PC-3 (cell line): ENCODE data around the gene TAMM41. TPM values are rescaled to one million over a fixed set of nuclear protein-coding genes. Genes with fewer than 3 reads are reported as not detected.

ENCODE experiments used
- ATAC-seq: fragments of 200-7000 bp; cut with Tn5 transposase; 2 replicates; pipeline ENCODE4 v1.9.1; 2020; ENCODE audit warnings: mild to moderate bottlenecking, moderate library complexity
- BruUV-seq: library from RNA; stranded (reverse); fragments of 400-500 nt; replicated peaks from 2 replicates; lab custom pipeline; 2021; lab: Mats Ljungman, UMichigan
- CTCF ChIA-PET: fragments of 300-600 bp; sonication (Branson Sonifier 250); formaldehyde crosslinking; loops from one replicate; lab custom pipeline; 2022; ENCODE audit warnings: antibody characterized with exemption; lab: Charles Lee
- POLR2A ChIA-PET: fragments of 300-600 bp; sonication (Branson Sonifier 250); formaldehyde crosslinking; loops from one replicate; lab custom pipeline; 2022; ENCODE audit warnings: antibody characterized with exemption; ENCODE audit not compliant: unreplicated experiment; lab: Charles Lee
- DNase-seq: peaks from one replicate; pipeline ENCODE4 v3.0.0-alpha.2; 2015
- H2AFZ ChIP-seq: fragments of 300-600 bp; sonication (generic); 2 replicates; pipeline ENCODE4 v1.6.0; 2016; ENCODE audit warnings: antibody characterized with exemption, low read length
- H3F3A ChIP-seq: fragments of 300-600 bp; sonication (generic); one replicate; pipeline ENCODE4 v1.6.0; 2017; ENCODE audit warnings: antibody characterized with exemption, low read length, control low read depth, mild to moderate bottlenecking; ENCODE audit not compliant: unreplicated experiment
- H3K27ac ChIP-seq: fragments of 300-600 bp; sonication (generic); 2 replicates; pipeline ENCODE4 v1.5.1; 2016; ENCODE audit warnings: mild to moderate bottlenecking, low read length
- H3K27me3 ChIP-seq: fragments of 300-600 bp; sonication (generic); 2 replicates; pipeline ENCODE4 v1.6.1; 2016; ENCODE audit warnings: low read length, mixed read lengths
- H3K36me3 ChIP-seq: fragments of 300-600 bp; sonication (generic); 2 replicates; pipeline ENCODE4 v1.6.1; 2016; ENCODE audit warnings: low read depth, mixed run types, low read length, mixed read lengths
- H3K4me1 ChIP-seq: fragments of 300-600 bp; sonication (generic); 2 replicates; pipeline ENCODE4 v1.5.1; 2016; ENCODE audit warnings: low read length; ENCODE audit not compliant: insufficient read depth
- H3K4me2 ChIP-seq: fragments of 300-600 bp; sonication (generic); 2 replicates; pipeline ENCODE4 v1.6.0; 2016; ENCODE audit warnings: low read length
- H3K4me3 ChIP-seq: fragments of 300-600 bp; sonication (generic); 2 replicates; pipeline ENCODE4 v1.5.1; 2016; ENCODE audit warnings: mild to moderate bottlenecking, low read length, mixed read lengths
- H3K79me2 ChIP-seq: fragments of 300-600 bp; sonication (generic); 2 replicates; pipeline ENCODE4 v1.6.1; 2017; ENCODE audit warnings: low read length, mixed read lengths
- H3K9ac ChIP-seq: fragments of 300-600 bp; sonication (generic); 2 replicates; pipeline ENCODE4 v1.6.0; 2016; ENCODE audit warnings: mild to moderate bottlenecking, low read length
- H3K9me2 ChIP-seq: fragments of 300-600 bp; sonication (generic); replicated peaks from 2 replicates; pipeline ENCODE4 v1.6.1; 2016; ENCODE audit warnings: mixed run types, low read length, mixed read lengths
- H3K9me3 ChIP-seq: fragments of 300-600 bp; sonication (generic); 2 replicates; pipeline ENCODE4 v1.6.1; 2016; ENCODE audit warnings: low read length, mixed read lengths
- H4K20me1 ChIP-seq: fragments of 300-600 bp; sonication (generic); 2 replicates; pipeline ENCODE4 v1.6.1; 2016; ENCODE audit warnings: low read length, mixed read lengths
- EZH2 ChIP-seq: fragments of 300-600 bp; sonication (generic); IDR thresholded peaks from one replicate; pipeline ENCODE4 v1.6.1; 2017; ENCODE audit warnings: antibody characterized with exemption, mild to moderate bottlenecking, low read length; ENCODE audit not compliant: unreplicated experiment
- EZH2phosphoT487 ChIP-seq: fragments of 300-600 bp; sonication (generic); IDR thresholded peaks from 2 replicates; pipeline ENCODE4 v1.6.1; 2018; ENCODE audit warnings: mild to moderate bottlenecking, antibody characterized with exemption, low read length, borderline replicate concordance
- intact Hi-C: fragments of 100-400 bp; cut with micrococcal nuclease; formaldehyde crosslinking; loops from 2 replicates; pipeline ENCODE4 v1.9.0; 2023
- total RNA-seq: library from RNA; depleted of rRNA; stranded (reverse); fragments of >200 nt; gene quantifications from 2 replicates; pipeline ENCODE4 v1.2.3, GENCODE V29; 2014
- TF ChIP-seq, protein P1 (sequence below): fragments of 300-600 bp; sonication (generic); conservative IDR thresholded peaks from 2 replicates; pipeline ENCODE4 v1.5.1; 2017; ENCODE audit warnings: antibody characterized with exemption, low read depth, mild to moderate bottlenecking, low read length

TAMM41 gene
- total RNA-seq, 1 experiment from 2014 or later: 10.5 TPM

DNA sequence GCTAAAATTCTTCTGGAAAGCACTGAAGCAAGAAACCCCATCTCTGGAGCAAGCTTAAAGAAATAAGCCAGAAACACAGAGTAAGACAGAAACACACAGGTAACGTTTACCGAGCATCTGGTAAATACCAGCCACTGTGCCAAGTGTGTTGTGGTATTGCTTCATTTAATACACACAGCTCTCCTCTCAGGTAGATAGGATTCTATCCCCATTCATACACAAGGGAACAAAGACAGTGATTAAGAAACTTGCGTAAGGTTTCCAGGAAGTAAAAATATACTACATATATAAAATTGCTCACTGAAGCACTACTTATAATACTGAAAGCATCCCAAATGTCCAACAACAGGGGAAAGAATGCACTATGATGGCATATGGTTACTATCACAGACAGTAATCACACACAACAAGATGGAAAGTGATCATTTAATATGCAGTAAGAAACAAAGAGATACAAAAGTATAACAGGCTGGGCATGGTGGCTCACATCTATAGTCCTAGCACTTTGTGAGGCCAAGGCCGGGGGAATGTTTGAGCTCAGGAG is 27.5 kb downstream of the TAMM41 start:
- no TSS peak for BruUV-seq
- Histone ChIP-seq H3K27ac (no peak overlapping the region), H3K27me3 (no peaks in the 10 kb centered on the region), H2AFZ (no peak overlapping the region), H3K9me3 (no peaks in the 10 kb centered on the region), H3K4me2 (no peak overlapping the region), H3K36me3 (peaks cover 8% of the 10 kb centered on the region; the same call in 1 of the 2 replicates), H3K4me3 (no peak overlapping the region), H3K9me2 (no peaks in the 10 kb centered on the region), H3K9ac (no peak overlapping the region), H3K79me2 (no peaks in the 10 kb centered on the region), H3F3A (no peaks in the 10 kb centered on the region), H3K4me1 (peaks cover 4% of the 10 kb centered on the region; the same call in 1 of the 2 replicates), H4K20me1 (no peaks in the 10 kb centered on the region)
- no peak for ATAC-seq
- CTCF ChIA-PET: no interaction called here
- POLR2A ChIA-PET: no interaction called here
- intact Hi-C loops: no loop called here
- DNase-seq: peak; percentile 26
- TF ChIP-seq, protein P1, sequence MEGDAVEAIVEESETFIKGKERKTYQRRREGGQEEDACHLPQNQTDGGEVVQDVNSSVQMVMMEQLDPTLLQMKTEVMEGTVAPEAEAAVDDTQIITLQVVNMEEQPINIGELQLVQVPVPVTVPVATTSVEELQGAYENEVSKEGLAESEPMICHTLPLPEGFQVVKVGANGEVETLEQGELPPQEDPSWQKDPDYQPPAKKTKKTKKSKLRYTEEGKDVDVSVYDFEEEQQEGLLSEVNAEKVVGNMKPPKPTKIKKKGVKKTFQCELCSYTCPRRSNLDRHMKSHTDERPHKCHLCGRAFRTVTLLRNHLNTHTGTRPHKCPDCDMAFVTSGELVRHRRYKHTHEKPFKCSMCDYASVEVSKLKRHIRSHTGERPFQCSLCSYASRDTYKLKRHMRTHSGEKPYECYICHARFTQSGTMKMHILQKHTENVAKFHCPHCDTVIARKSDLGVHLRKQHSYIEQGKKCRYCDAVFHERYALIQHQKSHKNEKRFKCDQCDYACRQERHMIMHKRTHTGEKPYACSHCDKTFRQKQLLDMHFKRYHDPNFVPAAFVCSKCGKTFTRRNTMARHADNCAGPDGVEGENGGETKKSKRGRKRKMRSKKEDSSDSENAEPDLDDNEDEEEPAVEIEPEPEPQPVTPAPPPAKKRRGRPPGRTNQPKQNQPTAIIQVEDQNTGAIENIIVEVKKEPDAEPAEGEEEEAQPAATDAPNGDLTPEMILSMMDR: no peak
- no peak for TF ChIP-seq EZH2
- no peak for TF ChIP-seq EZH2phosphoT487

DNA sequence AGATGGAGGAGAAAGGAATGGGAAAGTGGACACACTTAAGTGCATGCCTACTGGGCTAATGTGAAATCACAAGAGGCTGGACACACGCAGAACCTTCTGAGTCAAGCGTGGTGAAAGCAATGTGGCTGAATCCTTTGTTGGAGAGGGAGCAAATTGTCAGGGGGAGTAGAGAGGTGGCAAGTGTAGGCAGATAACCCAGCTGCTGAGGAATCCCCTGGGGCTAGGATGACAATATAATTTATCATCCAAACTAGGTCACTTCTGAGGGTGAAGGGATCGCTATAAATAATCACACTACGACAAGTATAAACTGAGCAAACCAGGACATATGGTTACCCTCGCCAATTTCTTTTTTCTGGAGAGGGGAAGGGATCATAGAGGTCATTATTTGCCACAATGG is 28.7 kb downstream of the TAMM41 start:
- H3K36me3 ChIP-seq: peaks cover 8% of the 10 kb centered on the region; the same call in 1 of the 2 replicates
- H3K27me3 ChIP-seq: no peaks in the 10 kb centered on the region
- ChIA-PET CTCF (no interaction called here), POLR2A (no interaction called here)
- H3F3A ChIP-seq: no peaks in the 10 kb centered on the region
- H3K79me2 ChIP-seq: no peaks in the 10 kb centered on the region
- no peaks in the 10 kb centered on the region for H3K9me2 ChIP-seq
- intact Hi-C loops: no loop called here
- TF ChIP-seq EZH2 (no peak), EZH2phosphoT487 (no peak)
- TF ChIP-seq, protein P1: no peak
- H4K20me1 ChIP-seq: no peaks in the 10 kb centered on the region
- ATAC-seq: peak; percentile 70
- no peak overlapping the region for H2AFZ ChIP-seq
- no peak overlapping the region for H3K4me3 ChIP-seq
- no peaks in the 10 kb centered on the region for H3K9me3 ChIP-seq
- H3K4me2 ChIP-seq: no peak overlapping the region
- no TSS peak for BruUV-seq
- H3K27ac ChIP-seq: no peak overlapping the region
- peaks cover 4% of the 10 kb centered on the region; the same call in 1 of the 2 replicates for H3K4me1 ChIP-seq
- no peak overlapping the region for H3K9ac ChIP-seq
- peak; percentile 69 for DNase-seq

DNA sequence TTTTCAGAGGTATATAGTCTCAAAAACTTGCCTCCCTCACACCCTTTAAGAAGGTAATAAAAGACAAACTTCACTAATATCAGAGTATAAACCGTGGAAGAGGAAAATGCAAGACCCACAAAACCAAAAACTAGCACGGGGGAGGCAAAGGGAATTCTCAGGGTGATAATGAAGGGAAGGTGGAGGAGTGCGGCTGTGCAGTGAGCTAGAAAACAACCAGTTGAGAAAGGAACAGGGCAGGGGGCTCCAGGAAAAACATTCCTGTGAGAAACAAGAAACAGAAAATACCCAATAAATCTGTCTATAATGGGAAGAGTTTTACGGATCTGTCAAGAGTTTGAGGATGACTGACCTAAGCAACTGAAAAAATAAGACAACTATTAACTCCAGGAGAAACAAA is 31.6 kb downstream of the TAMM41 start:
- Histone ChIP-seq H3K9me2 (no peaks in the 10 kb centered on the region), H3K79me2 (no peaks in the 10 kb centered on the region), H3K4me3 (no peak overlapping the region), H3K27ac (no peak overlapping the region), H3K9ac (no peak overlapping the region), H3K36me3 (peaks cover 3% of the 10 kb centered on the region; the same call in 1 of the 2 replicates), H3F3A (no peaks in the 10 kb centered on the region), H3K4me2 (no peak overlapping the region), H3K27me3 (no peaks in the 10 kb centered on the region), H3K4me1 (peaks cover 4% of the 10 kb centered on the region; the same call in 1 of the 2 replicates), H2AFZ (no peak overlapping the region), H4K20me1 (no peaks in the 10 kb centered on the region), H3K9me3 (no peaks in the 10 kb centered on the region)
- ATAC-seq (no peak), DNase-seq (no peak)
- TF ChIP-seq, protein P1: no peak
- no peak for TF ChIP-seq EZH2
- no peak for TF ChIP-seq EZH2phosphoT487
- intact Hi-C loops: no loop called here
- ChIA-PET POLR2A (no interaction called here), CTCF (interaction anchor here (0.6 kb wide), 1 partner anchor 151 kb away, joined by 3 read pairs; no protein-coding TSS in a partner anchor)
- BruUV-seq: no TSS peak
